ENCODE results near the gene LYPD6B.

- TF ChIP-seq CTCF (IDR thresholded peaks at IDR 0.05; ENCODE audit: poor library complexity) (no peak), EZH2 (IDR thresholded peaks at IDR 0.05; ENCODE audit: borderline replicate concordance) (no peak), EZH2phosphoT487 (IDR thresholded peaks at IDR 0.05; ENCODE audit: low read depth, severe bottlenecking, unreplicated experiment) (no peak)
These were observed 223.2 kb downstream of the LYPD6B start for GRCh38 chr2:149261692-149262091.

All from hepatocyte (in vitro differentiated cells).